Natural killer cell (primary cell): ENCODE data around the gene SPECC1. TPM values are rescaled to one million over a fixed set of nuclear protein-coding genes. Genes with fewer than 3 reads are reported as not detected.

Experiments
- ATAC-seq, 3 donors: fragments of 150-1000 bp in 2 of 3; fragments of 200-7000 bp in 1 of 3; cut with Tn5 transposase; 1 replicate in 1 of 3; 2 replicates in 2 of 3; pipeline ENCODE4 v1.10.0; 2021; ENCODE audit warnings: mild to moderate bottlenecking in 2 of 3, moderate library complexity in 2 of 3
- DNase-seq, 2 donors: peaks; one replicate each; pipeline versions ENCODE4 v3.0.0 to v3.0.0-alpha.2; 2013 to 2021; ENCODE audit warnings: mixed read lengths in 1 of 2
- H3K27ac ChIP-seq: one replicate; pipeline ENCODE4 v1.5.1; 2013; ENCODE audit warnings: mild to moderate bottlenecking, low read length
- H3K27me3 ChIP-seq: one replicate; pipeline ENCODE4 v1.6.1; 2013; ENCODE audit warnings: low read length; ENCODE audit not compliant: control insufficient read depth, insufficient read depth
- H3K36me3 ChIP-seq: one replicate; pipeline ENCODE4 v1.6.1; 2013; ENCODE audit warnings: low read length; ENCODE audit not compliant: control insufficient read depth, insufficient read depth
- H3K4me1 ChIP-seq: one replicate; pipeline ENCODE4 v1.6.1; 2013; ENCODE audit warnings: low read length; ENCODE audit not compliant: control insufficient read depth, insufficient read depth
- H3K4me3 ChIP-seq: one replicate; pipeline ENCODE4 v1.5.1; 2013; ENCODE audit warnings: low read length
- H3K9me3 ChIP-seq: one replicate; pipeline ENCODE4 v1.6.1; 2013; ENCODE audit warnings: low read length; ENCODE audit not compliant: control insufficient read depth, insufficient read depth
- H3K27ac Mint-ChIP-seq, 2 donors: one replicate each; pipeline ENCODE4 v1.8.0; 2022; ENCODE audit warnings: mild to moderate bottlenecking in 2 of 2, mixed read lengths in 2 of 2, moderate library complexity in 1 of 2
- H3K27me3 Mint-ChIP-seq, 2 donors: one replicate each; pipeline ENCODE4 v1.8.0; 2022; ENCODE audit warnings: low read depth in 2 of 2, mixed read lengths in 2 of 2
- H3K36me3 Mint-ChIP-seq: one replicate; pipeline ENCODE4 v1.8.0; 2022; ENCODE audit warnings: mixed read lengths
- H3K4me1 Mint-ChIP-seq, 2 donors: one replicate each; pipeline ENCODE4 v1.8.0; 2022; ENCODE audit warnings: mixed read lengths in 2 of 2
- H3K4me3 Mint-ChIP-seq: one replicate; pipeline ENCODE4 v1.8.0; 2022; ENCODE audit warnings: mild to moderate bottlenecking, moderate library complexity, mixed read lengths
- H3K9me3 Mint-ChIP-seq, 2 donors: one replicate each; pipeline ENCODE4 v1.8.0; 2022; ENCODE audit warnings: mixed read lengths in 2 of 2
- WGBS: methylation state at CpG from one replicate; pipeline ENCODE4 v1.1.7; 2013; ENCODE audit warnings: missing lambda C conversion rate; ENCODE audit not compliant: insufficient coverage; 5-methylcytosine and 5-hydroxymethylcytosine counted together
- intact Hi-C: fragments of 100-400 bp; cut with micrococcal nuclease; formaldehyde crosslinking; loops from one replicate; pipeline ENCODE4 v1.14.2; 2022
- total RNA-seq, 4 donors: library from RNA; stranded (reverse); fragments of 120-200 nt in 1 of 4; gene quantifications; one replicate each; pipeline versions ENCODE4 v1.2.3 to v1.2.4, GENCODE V29; 2013 to 2022
- TF ChIP-seq, protein P1 (sequence below): fragments of 200-600 bp; IDR thresholded peaks from one replicate; pipeline ENCODE4 v1.8.0; 2022; ENCODE audit warnings: antibody characterized with exemption

The SPECC1 gene
- total RNA-seq, 3 donors from 2014 or later (not counting 1 experiment from before 2014, with no cell fraction given): 29.3 to 45.1 (median 37.2) TPM

DNA sequence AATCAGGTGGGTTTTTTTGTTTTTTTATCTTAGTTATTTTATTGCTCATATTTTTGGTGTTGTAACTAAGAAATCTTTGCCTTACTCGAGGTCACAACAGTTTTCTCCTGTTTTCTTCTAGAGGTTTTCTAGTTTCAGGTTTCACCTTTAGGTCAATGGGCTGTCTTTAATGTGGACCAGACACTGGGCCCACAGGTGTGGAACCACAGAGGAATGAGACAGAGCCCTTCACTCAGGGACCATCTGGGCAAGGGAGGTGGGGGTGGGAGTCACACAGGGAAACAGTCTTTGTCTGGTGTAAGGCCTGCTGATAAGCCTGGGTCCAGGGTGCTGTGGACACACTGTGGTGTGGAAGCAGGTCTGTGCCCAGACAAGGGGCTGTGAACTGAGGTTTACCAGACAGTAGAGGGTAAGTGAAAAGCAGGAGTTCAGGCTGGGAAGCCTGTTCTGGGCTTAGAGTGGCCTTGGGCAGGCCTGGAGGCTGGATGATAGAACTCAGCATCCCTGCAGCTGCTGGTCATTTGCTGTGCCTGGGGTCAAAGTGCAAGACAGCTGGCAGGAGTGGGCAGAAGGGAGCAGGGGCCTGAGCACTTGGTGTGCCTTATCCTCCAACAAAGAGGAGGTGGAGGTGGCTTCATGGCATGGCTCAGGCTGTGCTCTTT lies 75.6 kb downstream of the SPECC1 start:
- H3K4me3 Mint-ChIP-seq: no peak overlapping the region
- no peak overlapping the region for H3K27ac Mint-ChIP-seq
- no peak overlapping the region for H3K4me3 ChIP-seq
- H3K4me1 Mint-ChIP-seq: peaks cover 4 to 33% of the 10 kb centered on the region in 2 donors
- ATAC-seq: no peak
- H3K36me3 ChIP-seq: no peaks in the 10 kb centered on the region
- DNase-seq: no peak
- no peak overlapping the region for H3K27ac ChIP-seq
- no peaks in the 10 kb centered on the region for H3K9me3 Mint-ChIP-seq
- H3K4me1 ChIP-seq: no peaks in the 10 kb centered on the region
- TF ChIP-seq, protein P1, sequence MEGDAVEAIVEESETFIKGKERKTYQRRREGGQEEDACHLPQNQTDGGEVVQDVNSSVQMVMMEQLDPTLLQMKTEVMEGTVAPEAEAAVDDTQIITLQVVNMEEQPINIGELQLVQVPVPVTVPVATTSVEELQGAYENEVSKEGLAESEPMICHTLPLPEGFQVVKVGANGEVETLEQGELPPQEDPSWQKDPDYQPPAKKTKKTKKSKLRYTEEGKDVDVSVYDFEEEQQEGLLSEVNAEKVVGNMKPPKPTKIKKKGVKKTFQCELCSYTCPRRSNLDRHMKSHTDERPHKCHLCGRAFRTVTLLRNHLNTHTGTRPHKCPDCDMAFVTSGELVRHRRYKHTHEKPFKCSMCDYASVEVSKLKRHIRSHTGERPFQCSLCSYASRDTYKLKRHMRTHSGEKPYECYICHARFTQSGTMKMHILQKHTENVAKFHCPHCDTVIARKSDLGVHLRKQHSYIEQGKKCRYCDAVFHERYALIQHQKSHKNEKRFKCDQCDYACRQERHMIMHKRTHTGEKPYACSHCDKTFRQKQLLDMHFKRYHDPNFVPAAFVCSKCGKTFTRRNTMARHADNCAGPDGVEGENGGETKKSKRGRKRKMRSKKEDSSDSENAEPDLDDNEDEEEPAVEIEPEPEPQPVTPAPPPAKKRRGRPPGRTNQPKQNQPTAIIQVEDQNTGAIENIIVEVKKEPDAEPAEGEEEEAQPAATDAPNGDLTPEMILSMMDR: no peak
- intact Hi-C loops: no loop called here
- no peaks in the 10 kb centered on the region for H3K27me3 Mint-ChIP-seq
- no peaks in the 10 kb centered on the region for H3K27me3 ChIP-seq
- H3K36me3 Mint-ChIP-seq: no peaks in the 10 kb centered on the region
- H3K9me3 ChIP-seq: no peaks in the 10 kb centered on the region
- WGBS: 40% methylated on average over 1 of the region's 1 CpG

DNA sequence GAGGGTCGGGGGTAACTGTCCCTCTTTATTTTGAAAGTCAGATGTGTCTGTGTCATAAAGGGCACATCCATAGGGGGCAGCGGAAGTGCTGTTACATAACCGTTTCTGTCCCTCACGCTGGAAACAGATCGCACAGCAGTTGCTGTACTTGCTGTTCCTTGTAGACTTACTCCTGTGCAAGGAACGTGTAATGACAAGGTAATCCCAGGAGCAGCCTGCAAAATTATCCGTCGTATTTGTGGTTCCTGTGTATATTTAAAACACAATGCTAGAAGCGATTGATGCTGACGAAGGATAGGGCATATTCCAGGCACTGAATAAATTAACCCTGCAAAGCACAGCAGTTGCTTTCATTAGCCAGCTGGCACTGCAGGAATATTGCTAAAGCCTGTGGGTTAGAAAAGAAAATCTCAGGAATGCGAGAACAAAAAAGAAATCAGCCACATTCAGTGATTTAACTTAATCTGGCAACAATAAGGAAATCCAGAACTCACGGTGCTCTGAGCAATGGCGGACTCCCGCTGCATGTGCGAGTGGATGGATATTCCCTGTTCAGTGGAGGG lies 76.2 kb downstream of the SPECC1 start:
- WGBS: 92% methylated on average over 15 of the region's 15 CpGs

DNA sequence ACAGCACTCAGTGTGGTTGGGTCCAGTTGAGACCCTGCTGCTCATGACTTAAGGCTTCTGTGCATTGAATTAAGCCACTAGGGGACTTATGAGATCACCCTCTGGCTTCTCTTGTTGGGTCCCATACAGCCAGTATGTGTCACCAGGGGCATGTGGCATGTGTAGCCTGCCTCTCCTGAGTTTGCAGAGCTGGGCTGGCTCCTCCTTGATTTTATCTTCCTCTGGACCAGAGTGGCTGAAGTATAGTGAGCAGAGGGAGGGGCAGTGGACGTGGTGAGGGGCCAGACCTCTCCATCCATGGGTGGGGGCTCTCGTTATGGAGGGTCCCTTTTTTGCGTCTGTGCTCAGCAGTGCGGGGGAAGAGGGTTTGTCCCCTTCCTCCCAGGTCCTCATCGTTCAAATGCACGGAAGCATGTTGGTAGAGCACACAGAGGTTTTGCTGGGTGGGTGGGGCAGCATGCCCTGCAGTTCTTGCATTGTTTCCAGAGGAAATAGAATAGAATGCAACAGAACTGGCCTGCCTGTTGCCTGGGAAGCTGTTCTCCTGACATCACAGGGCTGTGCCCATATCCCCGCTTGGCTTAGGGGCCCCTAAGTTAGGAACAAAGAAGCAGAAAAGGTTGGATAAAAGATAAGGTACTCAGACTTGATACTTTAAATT lies 77.4 kb downstream of the SPECC1 start:
- Histone ChIP-seq H3K27me3 (no peaks in the 10 kb centered on the region), H3K4me3 (no peak overlapping the region), H3K9me3 (no peaks in the 10 kb centered on the region), H3K27ac (no peak overlapping the region), H3K4me1 (peaks cover 4% of the 10 kb centered on the region), H3K36me3 (no peaks in the 10 kb centered on the region)
- WGBS: 88% methylated on average over 7 of the region's 7 CpGs
- Mint-ChIP-seq H3K4me1 (peaks cover 16 to 33% of the 10 kb centered on the region in 2 donors), H3K27me3 (no peaks in the 10 kb centered on the region), H3K9me3 (no peaks in the 10 kb centered on the region), H3K4me3 (no peak overlapping the region), H3K36me3 (no peaks in the 10 kb centered on the region), H3K27ac (no peak overlapping the region)
- intact Hi-C loops: no loop called here
- TF ChIP-seq, protein P1: no peak
- DNase-seq (no peak), ATAC-seq (no peak)

More for the DNA sequence above, 76.2 kb downstream of the SPECC1 start:
- Mint-ChIP-seq H3K4me1 (peaks cover 10 to 38% of the 10 kb centered on the region in 2 donors), H3K27ac (no peak overlapping the region), H3K36me3 (no peaks in the 10 kb centered on the region), H3K9me3 (no peaks in the 10 kb centered on the region), H3K27me3 (no peaks in the 10 kb centered on the region), H3K4me3 (no peak overlapping the region)
- intact Hi-C loops: no loop called here
- Histone ChIP-seq H3K4me3 (no peak overlapping the region), H3K27ac (no peak overlapping the region), H3K4me1 (peaks cover 4% of the 10 kb centered on the region), H3K36me3 (no peaks in the 10 kb centered on the region), H3K27me3 (no peaks in the 10 kb centered on the region), H3K9me3 (no peaks in the 10 kb centered on the region)
- no peak for DNase-seq
- TF ChIP-seq, protein P1: no peak
- no peak for ATAC-seq
